Panc1 (cell line): Measurements from ENCODE around the gene FBXW4.
A peak's percentile ranks its signal among the peaks of the same experiment; 100 is the strongest.

ENCODE experiments used
- POLR2AphosphoS5 ChIP-seq: IDR thresholded peaks from 2 replicates; pipeline ENCODE4 v1.6.1; 2012; ENCODE audit warnings: mild to moderate bottlenecking, low read depth, low read length, moderate library complexity
- SIN3A ChIP-seq: IDR thresholded peaks from 2 replicates; pipeline ENCODE4 v1.6.1; 2012; ENCODE audit warnings: low read depth, mild to moderate bottlenecking, low read length, moderate library complexity, borderline replicate concordance; ENCODE audit not compliant: insufficient read depth
- TF ChIP-seq, protein P1 (sequence below): fragments of 450-650 bp; IDR thresholded peaks from 2 replicates; pipeline ENCODE4 v1.5.1; 2017; ENCODE audit warnings: mild to moderate bottlenecking

DNA sequence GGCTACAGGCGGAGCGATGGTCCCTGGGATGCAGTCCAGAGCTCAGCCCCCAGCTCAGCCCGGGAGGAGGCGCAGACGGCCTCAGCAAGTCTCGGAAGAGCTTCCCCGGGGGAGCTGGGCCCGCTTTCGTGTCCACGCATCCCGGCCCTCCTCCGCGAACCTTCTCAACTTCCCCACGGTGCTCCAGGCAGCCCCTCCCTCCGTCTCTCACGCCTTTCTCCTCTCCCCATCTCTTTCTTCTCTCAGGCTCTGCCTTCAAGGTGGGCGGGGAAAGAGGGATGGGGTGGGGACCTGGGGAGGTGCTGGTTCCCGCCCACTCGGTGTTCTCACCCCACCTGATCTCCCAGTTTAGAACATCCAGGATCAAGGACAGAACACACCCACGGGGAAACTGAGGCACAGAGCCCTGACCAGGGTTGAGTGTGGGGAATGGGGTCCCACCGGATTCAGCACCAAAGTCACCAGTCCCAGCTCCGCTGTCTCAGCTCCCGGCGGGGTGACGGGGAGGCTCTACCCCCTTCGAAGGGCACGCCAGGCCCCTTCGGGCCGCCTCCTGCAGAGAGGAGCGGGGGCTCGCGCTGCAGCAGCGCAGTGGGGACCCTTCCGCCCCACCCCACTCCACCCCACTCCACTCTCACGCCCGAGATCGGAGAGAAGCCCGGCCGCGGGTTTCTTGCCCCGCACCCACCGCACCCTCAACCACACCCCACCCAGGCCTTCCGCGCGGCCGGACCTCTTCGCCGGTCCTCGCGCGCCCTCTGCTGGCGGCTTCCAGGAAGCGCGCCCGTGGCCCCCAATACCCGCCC is 125.1 kb downstream of the FBXW4 start:
- TF ChIP-seq, protein P1, sequence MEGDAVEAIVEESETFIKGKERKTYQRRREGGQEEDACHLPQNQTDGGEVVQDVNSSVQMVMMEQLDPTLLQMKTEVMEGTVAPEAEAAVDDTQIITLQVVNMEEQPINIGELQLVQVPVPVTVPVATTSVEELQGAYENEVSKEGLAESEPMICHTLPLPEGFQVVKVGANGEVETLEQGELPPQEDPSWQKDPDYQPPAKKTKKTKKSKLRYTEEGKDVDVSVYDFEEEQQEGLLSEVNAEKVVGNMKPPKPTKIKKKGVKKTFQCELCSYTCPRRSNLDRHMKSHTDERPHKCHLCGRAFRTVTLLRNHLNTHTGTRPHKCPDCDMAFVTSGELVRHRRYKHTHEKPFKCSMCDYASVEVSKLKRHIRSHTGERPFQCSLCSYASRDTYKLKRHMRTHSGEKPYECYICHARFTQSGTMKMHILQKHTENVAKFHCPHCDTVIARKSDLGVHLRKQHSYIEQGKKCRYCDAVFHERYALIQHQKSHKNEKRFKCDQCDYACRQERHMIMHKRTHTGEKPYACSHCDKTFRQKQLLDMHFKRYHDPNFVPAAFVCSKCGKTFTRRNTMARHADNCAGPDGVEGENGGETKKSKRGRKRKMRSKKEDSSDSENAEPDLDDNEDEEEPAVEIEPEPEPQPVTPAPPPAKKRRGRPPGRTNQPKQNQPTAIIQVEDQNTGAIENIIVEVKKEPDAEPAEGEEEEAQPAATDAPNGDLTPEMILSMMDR, result peak; percentile 97
- TF ChIP-seq SIN3A, result no peak; the same call in 1 of the 2 replicates
- no peak for TF ChIP-seq POLR2AphosphoS5
